Measurements from ENCODE around the gene DAGLA.
"Not testable (repeated sequence)": the region's sequence is repeated elsewhere in the genome, so short reads cannot be mapped to it uniquely, and the experiment has no call there.

The DAGLA gene, protein sequence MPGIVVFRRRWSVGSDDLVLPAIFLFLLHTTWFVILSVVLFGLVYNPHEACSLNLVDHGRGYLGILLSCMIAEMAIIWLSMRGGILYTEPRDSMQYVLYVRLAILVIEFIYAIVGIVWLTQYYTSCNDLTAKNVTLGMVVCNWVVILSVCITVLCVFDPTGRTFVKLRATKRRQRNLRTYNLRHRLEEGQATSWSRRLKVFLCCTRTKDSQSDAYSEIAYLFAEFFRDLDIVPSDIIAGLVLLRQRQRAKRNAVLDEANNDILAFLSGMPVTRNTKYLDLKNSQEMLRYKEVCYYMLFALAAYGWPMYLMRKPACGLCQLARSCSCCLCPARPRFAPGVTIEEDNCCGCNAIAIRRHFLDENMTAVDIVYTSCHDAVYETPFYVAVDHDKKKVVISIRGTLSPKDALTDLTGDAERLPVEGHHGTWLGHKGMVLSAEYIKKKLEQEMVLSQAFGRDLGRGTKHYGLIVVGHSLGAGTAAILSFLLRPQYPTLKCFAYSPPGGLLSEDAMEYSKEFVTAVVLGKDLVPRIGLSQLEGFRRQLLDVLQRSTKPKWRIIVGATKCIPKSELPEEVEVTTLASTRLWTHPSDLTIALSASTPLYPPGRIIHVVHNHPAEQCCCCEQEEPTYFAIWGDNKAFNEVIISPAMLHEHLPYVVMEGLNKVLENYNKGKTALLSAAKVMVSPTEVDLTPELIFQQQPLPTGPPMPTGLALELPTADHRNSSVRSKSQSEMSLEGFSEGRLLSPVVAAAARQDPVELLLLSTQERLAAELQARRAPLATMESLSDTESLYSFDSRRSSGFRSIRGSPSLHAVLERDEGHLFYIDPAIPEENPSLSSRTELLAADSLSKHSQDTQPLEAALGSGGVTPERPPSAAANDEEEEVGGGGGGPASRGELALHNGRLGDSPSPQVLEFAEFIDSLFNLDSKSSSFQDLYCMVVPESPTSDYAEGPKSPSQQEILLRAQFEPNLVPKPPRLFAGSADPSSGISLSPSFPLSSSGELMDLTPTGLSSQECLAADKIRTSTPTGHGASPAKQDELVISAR

DNA sequence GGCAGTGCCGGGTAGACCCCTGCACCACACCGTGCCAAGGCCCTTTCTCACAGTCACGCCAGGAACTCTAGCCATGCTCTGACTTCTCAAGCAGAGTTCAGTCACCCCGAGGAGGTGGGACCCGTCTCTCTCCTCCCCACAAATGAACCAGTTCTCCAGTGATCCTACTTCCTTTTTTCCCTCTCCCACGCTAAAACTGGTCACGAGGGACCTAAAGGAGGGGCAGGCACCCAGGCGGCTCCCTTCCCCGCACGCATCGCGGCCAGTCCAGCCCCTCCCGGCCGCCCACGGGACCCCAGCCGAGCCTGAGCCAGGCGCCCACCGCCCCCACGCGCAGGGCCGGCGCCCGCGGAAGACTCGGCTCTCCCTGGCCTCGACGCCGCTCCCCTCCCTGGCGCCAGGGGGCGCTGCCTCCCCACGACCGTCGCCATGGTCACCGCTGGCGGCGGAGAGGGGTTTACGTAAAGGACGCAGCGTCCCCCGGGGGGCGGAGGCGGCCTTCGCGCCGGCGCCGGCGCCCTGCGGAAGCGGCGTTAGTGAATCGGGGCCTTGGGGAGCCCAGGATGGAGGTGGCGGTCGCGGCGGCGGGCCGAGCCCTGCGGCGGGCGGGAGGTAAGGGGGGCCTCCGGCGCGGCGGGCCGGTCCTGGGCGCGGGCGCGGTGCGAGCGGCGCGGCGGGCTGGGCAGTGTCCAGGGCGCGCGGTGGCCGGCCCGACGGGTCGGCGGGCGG, at the start of gene DAGLA:
Gene DAGLA, plus strand, starts transcription at position 499 of the 729 bp plus-strand sequence. CDS start 39,765 bp downstream, outside the sequence.
- peak; percentile 90 for FAIRE-seq

DNA sequence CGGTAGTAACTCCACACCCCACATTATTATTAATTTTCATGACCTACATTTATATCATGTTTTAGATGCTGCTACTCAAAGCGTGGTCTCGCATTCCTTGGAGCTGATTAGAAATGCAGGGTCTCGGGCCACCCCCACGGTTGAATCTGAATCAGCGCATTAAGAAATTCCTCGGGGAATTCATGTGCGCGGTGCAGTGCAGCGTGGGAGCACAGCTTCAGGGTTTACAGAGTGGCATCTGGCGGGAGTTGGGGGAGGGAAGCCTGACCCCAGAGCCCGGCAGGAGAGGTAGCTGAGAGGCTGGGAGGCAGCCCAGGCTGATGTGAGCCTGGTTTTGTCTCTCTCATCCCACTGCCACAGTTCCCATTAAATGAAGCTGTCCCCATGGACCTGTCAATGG, 48.1 kb upstream of the DAGLA start:
- FAIRE-seq (no peak), DNase-seq (ENCODE audit: low spot score) (no peak)

More for the DNA sequence above, at the start of gene DAGLA:
- DNase-seq (ENCODE audit: low spot score), result peak; percentile 97

DNA sequence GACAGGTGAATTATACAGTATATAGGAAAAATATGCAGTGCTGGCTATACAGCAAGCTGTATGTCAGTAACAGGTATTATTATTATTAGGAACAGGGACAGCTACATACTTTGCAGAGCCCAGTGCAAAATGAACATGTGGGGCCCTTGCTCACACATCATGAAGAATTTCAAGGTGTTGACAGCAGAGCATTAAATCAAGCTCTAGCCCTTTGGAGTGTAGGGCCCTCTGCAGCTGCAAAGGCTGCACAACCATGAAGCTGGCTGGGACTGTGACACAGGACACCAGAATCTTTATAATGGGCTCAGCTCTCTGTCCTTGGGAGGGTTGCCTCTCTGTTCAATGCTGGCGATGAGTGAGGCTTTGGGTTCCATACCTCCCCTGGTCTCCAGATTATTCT, 44.9 kb upstream of the DAGLA start:
- DNase-seq (ENCODE audit: low spot score) (no peak), FAIRE-seq (no peak)

DNA sequence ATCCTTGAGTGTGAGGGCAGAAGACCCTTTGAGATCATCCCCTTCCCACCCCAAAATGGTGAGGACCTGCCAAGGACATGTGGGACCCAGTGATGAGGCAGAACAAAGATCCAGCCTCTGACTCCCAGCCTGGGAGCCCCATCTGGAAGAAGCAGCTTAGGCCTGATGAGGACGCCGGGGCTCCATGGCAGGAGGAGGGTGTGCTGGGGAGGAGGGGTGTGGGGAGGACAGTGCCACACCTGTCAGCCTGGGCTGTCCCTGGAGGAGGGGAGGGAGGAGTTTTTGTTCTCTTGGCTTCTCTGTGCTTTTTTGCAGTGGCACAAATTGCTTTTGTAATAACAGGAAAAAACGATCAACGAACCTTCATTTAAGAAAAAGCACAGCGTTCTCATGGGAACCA, 44.4 kb upstream of the DAGLA start:
- DNase-seq (ENCODE audit: low spot score), result no peak
- no peak for FAIRE-seq

DNA sequence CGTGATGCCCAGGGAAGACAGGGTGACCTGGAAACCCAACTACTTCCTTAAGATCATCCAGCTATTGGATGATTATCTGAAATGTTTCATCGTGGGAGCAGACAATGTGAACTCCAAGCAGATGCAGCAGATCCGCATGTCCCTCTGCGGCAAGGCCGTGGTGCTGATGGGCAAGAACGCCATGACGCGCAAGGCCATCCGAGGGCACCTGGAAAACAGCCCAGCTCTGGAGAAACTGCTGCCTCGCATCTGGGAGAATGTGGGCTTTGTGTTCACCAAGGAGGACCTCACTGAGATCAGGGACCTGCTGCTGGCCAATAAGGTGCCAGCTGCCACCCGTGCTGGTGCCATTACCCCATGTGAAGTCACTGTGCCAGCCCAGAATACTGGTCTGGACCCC, 43.5 kb upstream of the DAGLA start:
- FAIRE-seq (no peak), DNase-seq (ENCODE audit: low spot score) (no peak)

DNA sequence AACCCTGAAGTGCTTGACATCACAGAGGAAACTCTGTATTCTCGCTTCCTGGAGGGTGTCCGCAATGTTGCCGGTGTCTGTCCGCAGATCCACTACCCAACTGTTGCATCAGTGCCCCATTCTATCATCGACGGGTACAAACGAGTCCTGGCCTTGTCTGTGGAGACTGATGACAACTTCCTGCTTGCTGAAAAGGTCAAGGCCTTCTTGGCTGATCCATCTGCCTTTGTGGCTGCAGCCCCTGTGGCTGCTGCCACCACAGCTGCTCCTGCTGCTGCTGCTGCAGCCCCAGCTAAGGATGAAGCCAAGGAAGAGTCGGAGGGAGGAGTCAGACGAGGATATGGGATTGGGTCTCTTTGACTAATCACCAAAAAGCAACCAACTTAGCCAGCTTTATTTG, 42.9 kb upstream of the DAGLA start:
- no peak for FAIRE-seq
- no peak for DNase-seq (ENCODE audit: low spot score)

DNA sequence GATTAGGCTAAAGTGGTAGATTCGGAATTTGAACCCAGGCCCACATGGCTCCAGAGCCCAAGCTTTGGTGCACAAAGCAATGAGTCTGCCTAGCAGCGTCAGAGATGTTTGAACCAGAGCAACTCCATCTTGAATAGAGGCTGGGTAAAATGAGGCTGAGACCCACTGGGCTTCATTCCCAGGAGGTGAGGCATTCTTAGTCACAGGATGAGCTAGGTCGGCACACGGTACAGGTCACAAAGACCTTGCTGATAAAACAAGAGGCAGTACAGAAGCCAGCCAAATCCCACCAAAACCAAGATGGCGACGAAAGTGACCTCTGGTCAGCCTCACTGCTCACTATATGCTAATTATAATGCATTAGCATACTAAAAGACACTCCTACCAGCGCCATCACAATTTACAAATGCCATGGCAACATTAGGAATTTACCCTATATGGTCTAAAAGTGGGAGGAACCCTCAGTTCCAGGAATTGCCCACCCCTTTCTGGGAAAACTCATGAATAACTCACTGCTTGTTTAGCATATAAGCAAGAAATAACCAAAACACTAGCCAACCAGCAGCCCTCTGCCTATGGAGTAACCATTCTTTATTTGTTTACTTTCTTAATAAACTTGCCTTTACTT, 40.3 kb upstream of the DAGLA start:
- DNase-seq (ENCODE audit: low spot score), result no peak
- no peak for FAIRE-seq

DNA sequence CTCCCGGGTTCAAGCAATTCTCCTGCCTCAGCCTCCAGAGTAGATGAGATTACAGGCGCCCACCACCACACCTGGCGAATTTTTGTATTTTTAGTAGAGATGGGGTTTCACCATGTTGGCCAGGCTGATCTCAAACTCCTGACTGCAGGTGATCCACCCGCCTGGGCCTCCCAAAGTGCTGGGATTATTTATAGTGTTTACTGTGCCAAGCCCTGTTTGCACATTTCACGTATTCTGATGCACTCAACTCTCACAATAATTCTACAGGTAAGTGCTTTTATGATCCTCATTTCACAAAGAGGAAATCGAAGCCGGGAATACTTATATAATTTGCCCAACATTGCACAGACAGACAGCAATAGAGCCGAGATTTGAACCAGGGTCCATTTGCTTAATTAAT, 38.0 kb upstream of the DAGLA start:
- FAIRE-seq (no peak), DNase-seq (ENCODE audit: low spot score) (no peak)

DNA sequence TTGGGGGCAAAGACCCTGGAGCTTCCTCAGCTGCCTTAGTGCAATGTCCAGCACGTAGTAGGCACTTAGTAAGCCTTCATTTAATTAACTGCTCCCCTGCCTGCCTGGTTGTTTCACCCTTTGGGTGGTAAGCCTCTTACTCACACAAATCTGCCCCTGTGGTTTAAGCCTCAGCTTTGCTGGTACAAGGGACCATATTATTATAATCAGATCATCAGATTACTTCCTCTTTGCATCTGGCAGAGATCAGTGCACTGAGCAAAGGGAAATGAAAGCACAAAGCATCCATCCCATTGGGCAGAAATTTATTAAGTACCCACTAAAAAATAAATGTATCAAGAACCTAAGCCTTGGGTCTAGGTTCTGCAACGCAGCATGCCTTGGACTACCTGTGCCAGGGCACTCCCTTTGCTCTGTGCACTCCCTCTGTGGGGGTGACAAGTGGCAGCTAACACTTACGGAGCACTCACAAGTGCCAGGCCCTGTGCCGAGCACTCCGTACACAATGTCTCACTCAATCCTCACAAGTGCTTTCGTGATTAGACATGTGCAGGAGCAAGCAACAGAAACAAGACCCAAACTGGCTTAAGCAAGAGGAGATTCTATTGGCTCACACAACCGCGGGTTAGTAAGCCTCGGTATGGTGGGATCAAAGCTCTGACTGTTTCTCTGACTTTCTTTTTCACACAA, 34.9 kb upstream of the DAGLA start:
- FAIRE-seq (no peak), DNase-seq (ENCODE audit: low spot score) (no peak)

DNA sequence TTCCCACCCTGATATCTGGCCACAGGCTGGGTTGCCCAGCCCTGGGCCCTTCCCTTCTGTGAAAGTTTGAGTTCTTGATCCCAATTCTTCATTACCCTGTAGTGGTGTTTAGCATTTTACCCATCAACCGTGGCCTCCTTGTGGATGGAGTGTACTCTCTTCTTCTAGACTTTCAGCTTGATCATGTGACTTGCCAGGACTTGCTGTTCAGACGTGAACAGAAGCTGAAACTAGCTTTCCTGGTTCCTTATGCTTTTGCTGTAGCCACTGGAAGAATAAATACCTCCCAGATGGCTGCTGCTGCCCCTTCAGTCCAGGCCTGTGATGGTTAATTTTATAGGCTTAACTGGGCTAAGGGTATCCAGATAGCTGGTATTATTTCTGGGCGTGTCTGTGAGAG, 32.7 kb upstream of the DAGLA start:
- FAIRE-seq (no peak), DNase-seq (ENCODE audit: low spot score) (no peak)

DNA sequence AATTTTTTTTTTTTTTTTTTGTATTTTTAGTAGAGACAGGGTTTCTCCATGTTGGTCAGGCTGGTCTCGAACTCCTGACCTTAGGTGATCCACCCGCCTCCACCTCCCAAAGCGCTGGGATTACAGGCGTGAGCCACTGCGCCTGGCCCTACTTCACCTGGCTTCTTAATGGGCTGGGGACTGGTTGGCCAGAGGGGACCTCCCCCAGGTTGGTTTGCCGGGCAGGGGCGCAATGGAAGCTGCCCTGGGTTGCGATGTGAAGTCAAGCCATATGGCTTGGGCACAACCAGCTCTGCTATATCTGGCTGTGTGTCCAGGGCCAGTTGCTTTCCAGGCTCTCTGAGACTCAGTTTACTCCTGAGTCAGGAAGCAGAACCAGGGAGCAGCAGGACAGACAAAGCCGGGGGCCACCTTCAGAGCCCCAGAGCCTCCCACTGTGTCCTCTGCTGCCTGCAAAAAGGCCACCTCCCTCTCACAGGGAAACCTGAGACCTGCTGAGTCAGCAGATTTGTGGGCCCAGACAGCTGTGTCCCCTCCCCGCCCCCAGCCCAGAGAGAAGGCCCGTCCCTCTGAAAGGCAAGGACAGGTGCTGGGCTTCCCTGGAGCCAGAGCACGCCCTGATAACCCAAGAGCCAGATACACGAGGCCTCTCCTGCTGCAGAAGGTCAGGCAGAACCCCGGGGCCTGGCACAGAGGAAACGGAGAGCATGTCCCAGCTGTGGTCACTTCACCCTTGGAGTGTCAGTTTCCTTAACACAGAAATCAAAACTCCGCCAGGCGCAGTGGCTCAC, 29.2 kb upstream of the DAGLA start:
- FAIRE-seq (no peak), DNase-seq (ENCODE audit: low spot score) (peak; percentile 21)

DNA sequence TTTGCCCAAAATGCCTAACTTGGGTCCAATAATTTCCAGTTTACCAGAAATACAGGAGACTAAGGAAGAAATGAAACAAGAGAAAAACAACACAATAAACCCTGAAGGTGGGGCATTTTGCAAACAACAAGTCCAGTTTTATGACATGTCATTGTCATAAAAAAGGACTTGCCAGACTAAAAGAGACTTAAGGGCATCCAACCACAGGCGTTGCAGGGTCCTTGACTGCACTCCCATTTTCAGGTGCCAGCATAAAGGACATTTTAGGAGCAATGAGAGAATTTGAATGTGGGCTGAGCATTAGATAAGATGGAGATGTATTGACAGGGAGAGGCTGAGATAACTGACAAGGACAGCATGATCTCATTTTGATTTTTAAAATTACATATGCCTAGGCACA, 28.1 kb upstream of the DAGLA start:
- FAIRE-seq, result no peak

DNA sequence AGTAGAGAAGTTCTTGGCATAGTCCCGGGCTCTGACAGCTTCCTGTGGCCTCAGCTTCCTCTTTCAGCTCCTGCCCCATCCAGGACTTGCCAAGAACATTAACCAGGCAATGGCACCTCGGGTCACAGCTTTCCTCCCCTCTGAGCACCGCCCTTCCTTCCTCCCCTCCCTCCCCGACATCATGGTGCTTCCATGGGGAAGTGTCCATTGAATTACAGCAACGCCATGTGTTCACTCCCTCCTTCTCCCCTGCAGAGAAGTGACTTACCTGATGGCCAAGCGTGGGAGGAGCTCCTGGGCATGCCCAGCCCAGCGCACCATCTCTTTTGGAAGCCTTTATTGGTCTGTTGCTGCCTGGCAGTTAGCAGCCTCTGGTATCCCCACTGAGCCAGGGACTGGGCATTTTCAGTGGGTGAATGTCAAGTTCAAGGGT, 25.8 kb upstream of the DAGLA start:
- FAIRE-seq, result no peak
- no peak for DNase-seq (ENCODE audit: low spot score)

More for the DNA sequence above, 28.1 kb upstream of the DAGLA start:
- no peak for DNase-seq (ENCODE audit: low spot score)

DNA sequence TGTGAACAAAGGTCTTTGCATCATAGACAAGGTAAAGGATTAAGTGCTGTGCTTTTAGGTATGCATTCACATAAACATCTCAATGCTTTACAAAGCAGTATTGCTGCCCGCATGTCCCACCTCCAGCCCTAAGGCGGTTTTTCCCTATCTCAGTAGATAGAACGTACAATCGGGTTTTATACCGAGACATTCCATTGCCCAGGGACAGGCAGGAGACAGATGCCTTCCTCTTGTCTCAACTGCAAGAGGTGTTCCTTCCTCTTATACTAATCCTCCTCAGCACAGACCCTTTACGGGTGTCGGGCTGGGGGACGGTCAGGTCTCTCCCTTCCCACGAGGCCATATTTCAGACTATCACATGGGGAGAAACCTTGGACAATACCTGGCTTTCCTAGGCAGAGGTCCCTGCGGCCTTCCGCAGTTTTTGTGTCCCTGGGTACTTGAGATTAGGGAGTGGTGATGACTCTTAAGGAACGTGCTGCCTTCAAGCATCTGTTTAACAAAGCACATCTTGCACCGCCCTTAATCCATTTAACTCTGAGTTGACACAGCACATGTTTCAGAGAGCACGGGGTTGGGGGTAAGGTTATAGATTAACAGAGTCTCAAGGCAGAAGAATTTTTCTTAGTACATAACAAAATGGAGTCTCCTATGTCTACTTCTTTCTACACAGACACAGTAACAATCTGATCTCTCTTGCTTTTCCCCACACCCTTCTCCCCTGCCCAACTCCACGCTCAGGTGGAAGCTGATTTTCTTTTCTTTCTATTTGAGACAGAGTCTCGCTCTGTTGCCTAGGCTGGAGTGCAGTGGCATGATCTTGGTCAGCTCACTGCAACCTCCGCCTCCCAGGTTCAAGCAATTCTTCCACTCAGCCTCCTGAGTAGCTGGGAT, 24.7 kb upstream of the DAGLA start:
- FAIRE-seq; DNase-seq (ENCODE audit: low spot score): not testable (repeated sequence)

DNA sequence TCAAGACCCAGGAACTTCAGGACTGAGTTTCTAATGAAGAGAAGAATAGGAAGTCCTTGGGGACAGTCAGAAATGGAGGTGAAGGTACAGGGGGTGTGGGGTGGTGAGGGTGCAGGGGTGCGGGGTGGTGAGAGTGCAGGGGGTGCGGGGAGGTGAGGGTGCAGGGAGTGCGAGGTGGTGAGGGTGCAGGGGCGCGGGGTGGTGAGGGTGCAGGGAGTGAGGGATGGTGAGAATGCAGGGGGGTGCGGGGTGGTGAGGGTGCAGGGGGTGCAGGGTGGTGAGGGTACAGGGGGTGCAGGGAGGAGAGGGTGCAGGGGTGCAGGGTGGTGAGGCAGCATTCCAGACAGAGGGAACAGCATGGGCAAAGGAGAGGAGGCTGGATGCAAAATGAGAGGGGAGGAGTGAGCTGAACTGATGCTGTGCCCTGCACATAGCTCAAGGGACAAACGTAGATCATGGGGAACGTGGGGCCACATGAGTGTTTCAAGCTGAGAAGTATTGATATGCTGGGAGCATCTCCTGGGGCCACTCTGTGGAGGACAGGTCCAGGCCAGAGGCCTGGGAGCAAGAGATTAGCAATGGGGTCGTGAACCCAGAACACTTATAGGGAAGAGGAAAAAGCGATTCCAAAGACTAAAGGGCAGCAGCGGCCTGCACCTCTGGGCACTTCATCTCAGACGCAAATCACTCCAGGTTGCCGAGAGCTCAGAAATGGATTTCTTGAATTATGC, 23.7 kb upstream of the DAGLA start:
- no peak for FAIRE-seq
- no peak for DNase-seq (ENCODE audit: low spot score)

DNA sequence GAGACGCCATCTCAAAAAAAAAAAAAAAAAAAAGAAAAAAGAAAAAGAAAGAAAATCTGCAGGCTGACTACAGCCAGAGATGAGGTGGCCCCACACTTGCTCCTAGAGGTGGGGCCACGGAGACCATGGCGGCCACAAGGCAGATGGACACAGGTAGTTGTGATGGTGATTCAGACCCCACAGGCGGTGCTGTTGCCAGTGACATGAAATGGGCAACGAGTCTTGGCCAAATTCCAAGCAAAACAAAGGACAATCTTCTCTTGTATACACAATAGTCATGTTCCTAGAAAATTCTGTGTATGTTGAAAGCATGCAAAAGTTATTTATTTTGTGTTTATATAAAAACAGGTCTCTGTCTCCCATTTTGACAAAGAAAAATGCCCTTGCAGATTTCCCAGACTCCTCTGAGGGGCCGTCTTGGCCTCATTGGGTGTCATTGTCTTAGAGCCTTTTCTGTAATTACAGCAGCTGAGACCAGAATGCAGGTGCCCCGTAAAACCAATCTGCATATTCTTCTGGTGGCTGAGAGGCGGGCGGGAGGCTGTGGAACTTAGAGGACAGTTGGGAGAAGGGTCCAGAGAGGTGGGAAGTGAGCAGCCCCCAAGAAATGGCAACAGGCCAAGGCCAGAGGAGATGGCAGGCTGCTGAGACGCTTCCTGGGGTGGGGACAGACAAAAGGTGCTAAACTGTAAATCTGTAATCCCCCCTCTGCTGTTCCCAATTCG, 22.5 kb upstream of the DAGLA start:
- DNase-seq (ENCODE audit: low spot score) (peak; percentile 42), FAIRE-seq (no peak)
